ELR (cell line): ENCODE measurements around the gene BCL2L15.

Experiments
- DNase-seq: peaks from one replicate; pipeline ENCODE4 v3.0.0-alpha.2; 2015; ENCODE audit warnings: low read depth

BCL2L15 gene

DNA sequence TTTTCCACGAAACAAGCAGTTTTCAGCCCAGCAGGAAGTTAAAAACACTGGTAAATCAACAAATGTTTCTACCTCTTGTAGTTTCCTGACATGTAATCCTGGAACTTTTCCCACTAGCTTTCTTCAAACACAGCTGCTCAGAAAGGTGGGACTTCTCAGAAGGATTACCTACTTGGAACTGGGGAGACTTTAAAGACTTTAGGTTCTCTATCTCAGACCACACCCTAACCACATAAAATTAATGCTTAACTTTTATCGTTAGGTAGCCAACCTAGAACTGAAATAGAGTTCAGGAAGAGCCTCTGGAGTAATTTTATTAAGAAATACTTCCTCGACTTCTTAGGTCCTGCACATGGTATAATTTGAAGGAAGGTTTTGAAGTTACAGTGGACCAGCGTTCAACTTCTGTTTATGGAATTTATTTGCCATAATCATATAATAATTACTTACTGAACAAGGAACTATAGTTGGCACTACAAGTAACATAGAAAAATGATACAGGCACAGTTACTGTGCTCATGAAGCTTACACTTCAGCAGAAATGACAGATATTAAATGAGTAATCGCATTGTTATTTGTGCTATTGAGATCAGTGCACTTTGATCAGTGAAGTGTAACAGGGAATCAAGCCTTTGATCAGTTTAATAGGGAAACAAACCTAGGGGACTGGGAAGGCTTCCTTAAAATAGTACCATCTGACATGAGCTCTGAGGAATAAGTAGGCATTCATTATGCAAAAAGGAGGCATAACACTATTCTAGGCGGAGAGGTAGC lies at the start of gene BCL2L15:
TSS of gene BCL2L15 (minus strand) at position 180 of the 774 bp plus-strand sequence. CDS start 206 bp downstream, outside the sequence.
- DNase-seq = peak; percentile 19

DNA sequence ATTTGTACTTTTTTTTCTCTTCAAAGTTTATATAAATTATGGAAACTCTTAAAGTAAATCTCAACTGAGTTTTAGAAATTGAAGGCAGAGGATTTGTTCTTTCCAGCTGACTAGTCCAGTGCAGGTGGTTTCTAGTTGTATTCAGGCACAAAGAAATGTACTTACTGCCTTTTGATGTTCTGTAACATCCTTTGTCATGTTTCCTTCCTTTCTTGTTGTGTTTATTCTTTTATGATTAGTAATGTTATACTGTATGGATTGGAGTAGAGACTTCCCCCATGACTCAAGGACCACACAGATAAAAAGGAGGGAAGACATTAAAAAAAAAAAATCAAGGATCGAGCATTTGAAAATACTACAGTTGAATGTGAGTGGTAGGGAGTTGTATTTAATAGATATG lies 49.8 kb upstream of the BCL2L15 start:
- peak; percentile 70 for DNase-seq

DNA sequence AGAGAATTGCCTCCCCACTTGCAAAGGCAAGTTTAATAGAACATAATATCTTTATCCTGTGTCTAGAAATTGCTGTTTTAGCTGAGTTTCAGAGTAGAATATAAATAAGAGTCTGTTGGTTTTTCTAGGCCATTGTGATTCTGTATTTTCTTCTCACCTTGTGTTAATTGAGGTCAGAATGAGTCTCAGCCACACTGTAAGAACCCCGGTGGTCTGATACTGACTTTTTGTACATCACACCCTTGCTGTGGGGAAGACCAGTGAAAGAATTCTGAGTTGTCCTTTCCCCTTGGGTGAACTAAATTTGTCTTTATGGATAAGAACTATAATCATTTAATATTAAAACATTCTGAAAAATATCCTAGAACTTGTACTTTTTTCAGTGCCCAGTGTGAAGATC lies 48.6 kb upstream of the BCL2L15 start:
- DNase-seq = no peak

DNA sequence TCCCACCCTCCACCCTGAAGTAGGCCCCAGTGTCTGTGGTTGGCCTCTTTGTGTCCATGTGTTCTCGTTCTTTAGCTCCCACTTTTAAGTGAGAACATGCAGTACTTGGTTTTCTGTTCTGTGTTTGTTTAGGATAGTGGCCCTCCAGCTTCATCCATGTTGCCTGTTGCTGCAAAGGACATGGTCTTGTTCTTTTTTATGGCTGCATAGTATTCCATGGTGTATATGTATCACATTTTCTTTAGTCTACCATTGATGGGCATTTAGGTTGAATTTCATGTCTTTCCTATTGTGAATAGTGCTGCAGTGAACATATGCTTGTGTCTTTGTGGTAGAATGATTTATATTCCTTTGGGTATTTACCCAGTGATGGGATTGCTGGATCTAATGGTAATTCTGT lies 47.8 kb upstream of the BCL2L15 start:
- no peak for DNase-seq

DNA sequence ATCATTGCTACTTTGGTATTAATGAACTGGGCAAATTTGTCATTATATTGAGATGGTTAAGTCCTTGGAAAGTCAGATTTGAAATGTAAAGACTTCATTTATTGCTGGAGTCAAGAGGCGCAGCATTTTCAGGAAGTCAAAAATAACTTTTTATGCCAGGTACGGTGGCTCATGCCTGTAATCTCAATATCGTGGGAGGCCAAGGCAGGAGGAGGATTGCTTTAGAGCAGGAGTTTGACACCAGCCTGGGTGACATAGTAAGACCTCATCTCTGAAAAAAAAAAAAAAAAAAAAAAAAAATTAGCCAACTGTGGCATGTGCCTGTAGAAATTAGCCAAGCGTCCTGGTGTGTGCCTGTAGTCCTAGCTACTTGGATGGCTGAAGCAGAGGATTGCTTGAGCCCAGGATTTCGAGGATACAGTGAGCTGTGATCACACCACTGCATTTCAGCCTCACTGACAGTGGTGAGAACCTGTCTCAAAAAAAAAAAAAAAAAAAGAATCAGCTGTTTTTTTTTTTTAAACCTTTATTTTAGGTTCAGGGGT lies 47.2 kb upstream of the BCL2L15 start:
- DNase-seq = no peak

DNA sequence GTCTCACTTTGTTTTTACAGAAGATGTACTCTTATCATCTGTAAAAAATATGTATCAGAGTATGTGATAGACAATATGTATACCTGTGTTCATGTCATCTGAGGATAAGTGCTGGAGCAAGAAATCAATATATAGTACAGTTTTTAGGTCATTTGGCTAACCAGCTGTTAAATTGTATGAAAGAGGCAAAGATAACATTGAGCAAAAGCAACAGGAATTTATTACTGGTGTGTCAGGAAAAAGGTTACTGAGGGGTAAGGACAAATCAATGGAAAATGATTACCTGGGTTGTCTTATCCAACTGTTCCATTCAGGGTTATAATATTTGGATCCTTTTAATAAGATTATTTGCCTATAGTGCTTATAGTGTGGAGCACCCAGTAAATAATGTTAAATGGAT lies 46.6 kb upstream of the BCL2L15 start:
- no peak for DNase-seq

DNA sequence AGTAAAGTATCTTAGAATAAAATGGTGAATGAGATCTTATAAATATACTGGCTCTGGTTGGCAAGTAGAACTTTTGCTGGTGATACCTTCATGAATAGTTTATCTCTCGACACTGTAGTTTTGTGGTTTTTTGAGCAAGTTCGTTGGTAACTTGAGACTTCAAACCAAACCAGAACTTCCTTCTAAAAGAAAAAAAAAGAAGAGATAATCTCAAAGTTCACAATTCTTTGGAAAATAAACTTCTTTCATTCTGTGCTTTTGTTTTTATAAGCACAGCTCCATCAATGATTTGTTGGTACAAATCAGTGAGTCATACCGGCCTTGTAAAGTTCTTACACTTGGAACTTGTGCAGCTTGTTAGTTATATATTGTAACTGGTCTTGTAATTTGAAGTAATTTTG lies 44.1 kb upstream of the BCL2L15 start:
- peak; percentile 55 for DNase-seq

DNA sequence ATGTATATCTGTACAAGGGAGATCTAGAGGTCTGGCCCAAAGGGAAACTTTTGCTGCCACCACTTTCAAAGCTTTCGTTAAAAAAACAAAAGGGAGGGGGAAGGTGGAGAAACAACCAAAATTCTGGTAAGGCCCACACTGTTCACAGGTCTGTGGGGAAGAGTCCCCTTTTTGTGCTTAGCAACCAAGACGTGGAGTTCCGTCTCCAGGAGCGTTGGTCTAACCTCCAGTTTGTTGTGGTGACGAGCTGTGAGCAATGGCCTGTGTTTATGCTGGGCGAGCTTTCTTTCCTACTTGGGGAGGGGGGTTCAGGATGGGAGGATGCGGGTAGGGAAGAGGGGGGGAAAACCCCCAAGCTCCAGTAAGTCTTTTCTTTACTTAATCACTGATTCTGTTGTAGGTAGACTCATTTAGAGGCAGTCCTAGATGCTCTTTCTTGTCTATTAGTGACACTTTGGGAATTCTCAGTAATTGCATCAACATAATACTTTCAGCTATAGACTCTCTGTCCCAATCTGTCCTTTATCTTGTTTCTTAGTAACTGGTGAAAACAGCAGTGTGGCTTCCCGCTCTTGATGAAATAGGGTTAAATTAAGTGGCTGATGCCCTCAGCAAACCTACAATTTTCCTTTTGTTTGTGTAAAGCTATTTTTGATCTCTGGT lies 43.2 kb upstream of the BCL2L15 start:
- DNase-seq = peak; percentile 86

DNA sequence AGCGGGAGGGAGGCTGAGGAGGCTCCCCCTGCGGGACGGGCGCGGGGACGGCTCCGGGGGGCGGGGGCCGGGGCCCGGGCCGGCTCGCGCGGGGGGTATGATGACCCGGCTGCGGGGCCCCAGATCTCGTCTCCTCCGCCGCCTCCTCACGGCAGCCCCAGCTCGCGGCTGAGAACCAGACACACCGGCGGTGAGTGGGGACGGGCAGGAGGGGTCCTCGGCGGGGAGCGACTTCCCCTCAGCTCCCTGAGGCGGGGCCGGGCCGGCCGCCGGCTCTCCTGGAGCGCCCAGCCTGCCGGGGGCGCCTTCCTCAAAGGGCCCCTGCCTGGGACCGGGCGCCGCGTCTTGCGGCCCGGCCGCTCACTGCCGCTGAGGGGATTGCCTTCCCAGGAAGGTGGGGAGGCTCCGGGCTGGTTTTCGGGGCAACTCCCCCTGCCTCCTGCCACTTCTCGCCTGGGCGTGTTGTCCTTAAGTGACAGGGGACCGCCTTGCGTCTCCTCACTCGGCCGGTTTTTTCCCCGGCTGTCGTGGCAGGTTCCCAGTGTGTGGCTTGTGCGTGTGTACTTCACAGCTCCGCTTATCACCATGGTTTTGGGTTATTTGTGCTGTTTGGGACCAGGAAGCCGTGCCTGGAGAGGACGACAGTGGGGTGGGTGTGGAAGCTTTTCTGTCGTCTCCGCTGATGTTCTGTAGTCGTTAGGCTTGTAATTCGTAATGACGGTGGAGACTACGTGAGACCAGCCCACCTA lies 42.5 kb upstream of the BCL2L15 start:
- peak; percentile 47 for DNase-seq

DNA sequence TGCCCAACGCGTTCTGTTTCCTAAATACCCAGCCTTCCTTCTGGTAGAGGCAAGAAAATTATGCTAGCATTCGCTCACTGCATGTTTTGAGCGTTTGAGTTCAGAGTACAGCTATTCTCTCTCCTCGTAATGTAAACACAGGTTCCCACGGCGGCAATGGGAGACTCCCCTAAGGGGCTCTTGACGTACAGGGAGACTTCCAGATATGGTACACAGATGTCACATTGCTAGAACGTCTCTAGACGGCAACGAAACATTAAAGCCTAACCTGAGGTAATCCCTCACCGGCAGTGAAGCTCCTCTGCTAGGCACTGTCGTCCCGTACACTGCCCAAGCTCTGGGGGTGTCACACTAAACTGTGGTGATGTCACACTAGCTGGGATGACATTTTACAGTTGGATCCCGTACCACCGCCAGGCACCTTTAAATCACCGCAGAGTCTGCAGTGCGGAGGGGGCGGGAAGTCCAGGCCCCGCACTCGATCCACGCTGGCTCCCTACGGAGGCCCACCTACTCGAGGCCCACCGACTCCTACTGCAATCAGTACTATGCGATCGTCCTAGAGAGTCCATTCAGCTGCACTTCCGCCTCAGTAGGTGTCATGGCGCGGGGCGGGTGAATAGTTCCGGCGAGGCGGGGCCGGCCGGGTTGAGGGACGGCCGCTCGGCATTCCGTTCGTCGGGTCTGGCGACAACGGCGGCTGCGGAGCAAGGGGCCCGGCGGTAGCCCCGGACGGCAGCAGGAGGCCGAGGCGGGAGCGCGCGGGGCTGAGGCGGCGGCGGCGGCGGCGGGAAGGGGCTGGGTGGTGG lies 41.8 kb upstream of the BCL2L15 start, which contains the start of gene HIPK1:
TSS of gene HIPK1 (plus strand) at position 384 of the 809 bp plus-strand sequence.
- DNase-seq = peak; percentile 91

DNA sequence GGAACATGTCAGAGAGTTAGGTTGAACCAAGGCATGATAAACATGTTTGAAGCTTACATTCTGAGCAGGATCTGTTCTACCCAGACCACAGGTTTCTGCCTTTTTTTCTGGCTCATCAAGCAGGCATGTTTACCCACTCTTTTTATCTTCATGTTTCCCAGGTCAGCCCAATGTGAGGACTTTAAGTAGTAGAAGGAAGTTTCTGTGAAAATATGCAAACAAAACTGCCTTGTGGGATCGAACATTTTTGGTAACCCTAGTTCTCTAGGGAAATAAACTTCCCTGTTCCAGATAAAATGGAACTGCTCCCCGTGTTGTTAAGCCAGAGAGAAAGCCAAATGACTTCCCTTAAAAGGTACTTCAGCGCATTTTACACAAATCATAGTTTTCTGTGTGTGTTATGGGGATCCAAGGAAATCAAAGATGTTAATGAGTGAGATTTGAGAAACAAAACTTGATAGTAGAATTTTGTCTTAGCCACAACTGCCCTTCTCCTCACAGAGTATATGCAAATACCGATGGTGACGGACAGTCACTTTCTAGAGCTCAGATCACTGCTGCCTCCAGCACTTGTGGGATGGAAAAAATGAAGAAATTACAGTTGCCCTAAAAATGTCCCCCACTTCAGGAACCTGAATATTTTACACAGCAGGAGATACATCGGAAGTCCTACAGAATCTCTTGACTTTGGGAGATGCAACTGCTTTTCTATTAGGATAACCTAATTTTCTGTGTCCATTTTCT lies 41.0 kb upstream of the BCL2L15 start:
- no peak for DNase-seq

DNA sequence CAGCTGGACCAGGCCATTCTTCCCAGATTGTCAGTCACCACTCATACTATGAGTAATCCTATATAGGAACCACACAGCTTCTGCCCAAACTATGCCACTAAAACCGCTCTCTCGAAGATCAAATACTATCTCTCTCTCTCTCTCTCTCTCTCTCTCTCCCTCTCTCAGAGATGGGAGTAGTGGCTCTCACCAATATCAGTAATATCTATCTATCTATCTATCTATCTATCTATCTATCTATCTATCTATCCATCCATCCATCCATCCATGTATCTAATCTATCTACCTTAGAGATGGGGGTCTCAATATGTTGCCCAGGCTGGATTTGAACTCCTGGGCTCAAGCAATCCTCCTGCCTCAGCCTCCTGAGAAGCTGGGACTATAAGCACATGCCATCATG lies 37.1 kb upstream of the BCL2L15 start:
- DNase-seq = no peak

DNA sequence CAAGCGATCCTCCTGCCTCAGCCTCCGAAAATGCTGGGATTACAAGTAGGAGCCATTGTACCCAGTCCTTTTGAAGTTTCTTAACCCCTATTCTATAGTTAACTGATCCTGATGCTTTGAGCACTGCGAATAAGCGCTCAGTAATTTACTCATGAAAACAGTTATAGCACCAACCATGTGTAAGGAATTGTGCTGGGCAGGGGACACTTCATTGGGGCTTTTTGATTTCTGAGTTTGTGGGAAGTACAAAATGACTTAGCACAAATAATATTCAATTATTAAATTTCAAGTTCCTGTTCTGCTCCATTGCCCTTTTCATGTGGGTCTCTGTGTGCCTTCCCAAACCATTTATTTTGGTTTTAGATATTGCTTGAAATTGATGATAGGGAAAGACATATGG lies 35.6 kb upstream of the BCL2L15 start:
- no peak for DNase-seq

DNA sequence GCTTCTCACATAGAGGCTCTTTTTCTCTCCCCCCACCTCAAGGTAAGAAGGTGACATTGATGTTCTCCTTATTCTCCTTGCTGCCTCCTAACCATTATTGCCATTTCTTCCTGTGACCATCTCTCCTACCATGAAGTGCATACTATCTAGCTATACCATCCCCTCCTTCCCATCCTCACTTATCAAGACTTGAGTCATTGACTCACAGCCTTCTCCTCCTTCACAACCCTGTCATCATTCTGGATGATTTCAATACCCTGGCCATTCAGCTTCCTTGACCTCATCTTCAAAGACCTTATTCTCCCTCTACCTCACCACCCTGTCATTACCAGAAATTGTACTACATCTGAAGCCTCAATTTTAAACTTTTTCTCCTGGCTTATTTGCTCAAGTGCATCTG lies 30.9 kb upstream of the BCL2L15 start:
- no peak for DNase-seq

DNA sequence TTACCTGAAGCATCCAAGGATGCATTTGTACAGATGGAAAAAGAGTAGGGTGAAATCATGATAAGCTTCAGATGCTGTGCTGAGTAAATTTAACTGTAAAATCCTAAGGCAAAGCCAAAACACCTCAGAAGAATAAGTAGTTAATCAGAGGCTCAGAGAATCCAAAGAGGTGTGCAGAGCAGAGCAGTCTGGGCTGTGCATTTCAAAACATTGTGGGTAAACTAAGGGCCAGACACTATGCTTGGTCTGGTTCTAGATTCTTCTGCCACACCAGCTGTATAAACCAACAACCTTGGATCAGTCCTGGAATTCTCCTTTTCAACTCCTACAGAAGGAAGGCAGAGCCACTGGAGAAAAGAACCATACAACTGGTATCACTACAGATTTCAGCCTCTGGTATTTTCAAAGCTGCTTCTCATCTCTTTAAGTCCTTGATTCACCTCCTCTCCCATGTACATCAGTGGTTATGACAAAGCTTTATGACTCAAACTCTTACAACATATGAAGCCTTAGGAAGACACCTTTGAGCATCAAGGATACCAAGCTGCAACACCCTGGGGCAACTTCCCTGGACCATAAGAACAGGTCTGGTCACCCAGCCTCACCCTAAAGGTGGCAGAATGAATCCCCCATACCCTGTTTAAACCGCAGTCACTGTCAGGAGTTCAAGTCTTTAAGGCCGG lies 30.2 kb upstream of the BCL2L15 start:
- DNase-seq = peak; percentile 82

DNA sequence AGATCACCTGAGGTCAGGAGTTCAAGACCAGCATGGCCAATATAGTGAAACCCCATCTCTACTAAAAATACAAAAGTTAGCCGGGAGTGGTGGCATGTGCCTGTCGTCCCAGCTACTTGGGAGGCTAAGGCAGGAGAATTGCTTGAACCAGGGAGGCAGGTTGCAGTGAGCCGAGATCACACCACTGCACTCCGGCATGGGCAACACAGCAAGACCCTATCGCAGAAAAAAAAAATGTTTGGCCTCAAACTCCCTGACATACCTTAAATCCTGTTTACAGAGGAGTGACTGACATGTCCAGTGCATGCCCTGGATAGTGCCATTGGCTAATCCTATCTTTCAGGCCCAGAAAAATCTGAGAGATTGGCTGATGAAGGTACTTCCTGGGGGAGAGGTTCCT lies 29.6 kb upstream of the BCL2L15 start:
- no peak for DNase-seq

DNA sequence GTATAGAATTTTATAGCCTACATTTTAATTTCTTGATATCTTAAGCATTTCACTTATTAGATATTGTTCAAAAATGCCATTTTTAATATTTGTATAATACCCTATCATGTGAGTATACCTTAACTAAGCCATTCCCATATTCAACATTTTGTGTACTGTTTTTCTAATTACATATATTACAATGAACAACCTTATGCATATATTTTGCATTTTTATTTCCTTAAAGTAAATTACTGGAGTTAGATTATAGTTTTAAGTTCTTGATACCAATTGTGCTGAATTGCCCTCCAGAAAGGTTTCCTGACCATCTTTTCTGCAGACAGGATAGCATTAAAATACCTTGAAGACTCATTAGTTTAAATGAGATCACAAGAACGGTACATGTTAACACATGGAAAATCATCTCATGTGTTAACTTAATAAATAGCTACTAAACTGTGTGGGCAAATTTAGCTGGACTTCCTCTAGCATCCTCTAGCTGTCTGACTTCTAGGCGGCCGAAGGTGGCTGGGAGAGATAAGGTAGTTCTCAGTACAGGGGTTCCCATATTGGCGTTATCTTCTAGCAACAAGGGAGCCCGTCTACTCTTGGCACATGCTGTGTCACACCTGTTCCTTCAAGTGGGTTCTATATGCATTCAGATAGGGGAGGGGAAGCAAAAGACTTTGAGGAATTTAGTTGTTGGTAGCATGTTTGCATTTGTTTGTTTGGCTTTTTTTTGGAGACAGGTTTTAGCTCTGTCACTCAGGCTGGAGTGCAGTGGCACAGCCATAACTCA lies 26.7 kb upstream of the BCL2L15 start:
- no peak for DNase-seq

DNA sequence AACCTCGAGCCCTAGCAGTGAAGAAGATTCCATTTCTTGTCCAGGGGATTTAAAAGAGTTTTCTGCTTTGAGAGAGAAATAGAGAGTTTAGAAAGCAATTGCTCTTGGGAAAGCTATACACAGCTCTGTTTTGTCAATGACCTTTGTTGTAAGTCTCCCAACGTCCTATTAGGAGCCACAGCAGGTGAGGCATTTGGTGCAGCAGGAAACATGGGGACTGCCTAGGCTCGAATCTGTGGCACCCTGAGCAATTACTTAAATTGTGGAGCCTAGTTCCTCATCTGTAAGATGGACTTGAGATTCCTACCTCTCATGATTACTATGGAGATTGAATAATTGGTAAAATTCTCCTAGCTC lies 25.9 kb upstream of the BCL2L15 start:
- DNase-seq = no peak

DNA sequence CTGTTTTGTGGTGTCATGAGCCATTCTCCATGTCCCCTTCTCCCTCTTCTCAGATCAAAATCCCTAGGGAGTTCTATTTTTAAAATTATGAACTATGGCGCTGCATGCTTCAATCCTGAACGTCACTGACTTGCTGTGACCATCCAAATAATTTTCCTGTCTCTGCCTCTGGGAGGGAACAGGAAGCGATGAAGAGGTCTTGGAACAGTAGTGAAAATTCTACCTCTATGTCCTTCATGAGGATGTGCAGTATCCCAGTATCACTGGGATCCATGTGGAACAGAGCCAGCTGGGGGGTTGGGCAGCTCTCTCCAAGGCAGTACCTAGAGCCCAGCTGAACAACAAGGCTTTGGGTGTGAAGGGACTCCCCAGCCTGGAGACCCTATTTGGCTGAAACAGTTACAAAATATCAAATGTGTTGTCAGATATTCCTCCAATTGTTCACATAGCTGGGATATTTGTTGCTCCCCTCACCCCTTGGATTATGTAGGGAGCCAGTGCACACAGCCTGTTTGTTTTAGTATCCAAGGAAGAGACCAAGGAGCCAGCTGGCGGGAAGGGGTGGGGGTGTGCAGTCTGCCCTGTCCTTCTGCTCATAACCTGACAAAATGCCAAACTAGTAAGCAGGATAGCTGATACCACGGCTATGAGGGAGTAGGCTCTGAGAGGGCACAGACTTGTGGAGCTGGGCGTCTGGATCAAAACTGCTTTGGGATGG lies 25.4 kb upstream of the BCL2L15 start:
- DNase-seq = no peak
